Uterus (tissue), 2 donors: ENCODE results near the gene CCDC171.

Experiments
- CTCF ChIP-seq, 4 experiments: fragments of 200-600 bp in 2 of 4; fragments of 450-650 bp in 2 of 4; sonication (generic) in 2 of 4; IDR thresholded peaks; one replicate each; pipeline ENCODE4 v1.5.1; 2016 to 2019; ENCODE audit warnings: antibody characterized with exemption in 4 of 4, mild to moderate bottlenecking in 2 of 4, moderate library complexity in 1 of 4
- POLR2A ChIP-seq, 2 donors: fragments of 450-650 bp; IDR thresholded peaks; one replicate each; pipeline ENCODE4 v1.6.1; 2016; ENCODE audit warnings: antibody characterized with exemption in 2 of 2, mild to moderate bottlenecking in 1 of 2, moderate library complexity in 1 of 2

GRCh38 chr9:15813076-15813475 is 260.2 kb downstream of the CCDC171 start:
- TF ChIP-seq CTCF (IDR thresholded peaks at IDR 0.05) (no peak), POLR2A (IDR thresholded peaks at IDR 0.05) (no peak)
